ENCODE data around the gene CALU. TPM values are rescaled to one million over a fixed set of nuclear protein-coding genes. Genes with fewer than 3 reads are reported as not detected.

CALU gene
- polyA plus RNA-seq, 3 donors = 13.8 to 44.0 (median 33.2) TPM

- H3K27me3 Mint-ChIP-seq (ENCODE audit: low read depth in 3 of 3) = peaks cover 0 to 12% (median 9%) of the 10 kb centered on the region in 3 donors
Measured at GRCh38 chr7:128713794-128714193, 25.4 kb upstream of the CALU start.

GRCh38 chr7:128714701-128715495 is 24.3 kb upstream of the CALU start:
- Mint-ChIP-seq H3K36me3 (no peaks in the 10 kb centered on the region), H3K9me3 (peaks cover 0 to 5% (median 2%) of the 10 kb centered on the region in 7 donors), H3K4me1 (peaks cover 17% of the 10 kb centered on the region), H3K27ac (no peak overlapping the region), H3K4me3 (peak overlapping the region in 1 of 2 donors; percentile 53), H3K27me3 (ENCODE audit: low read depth in 3 of 3) (peaks cover 0 to 11% (median 10%) of the 10 kb centered on the region in 3 donors)
- no peaks in the 10 kb centered on the region for H4K20me1 ChIP-seq (ENCODE audit: insufficient read depth, low read length)
- H3K9me3 ChIP-seq (replicated peaks in 1 of 2; ENCODE audit: control insufficient read depth in 1 of 2, insufficient read depth in 1 of 2, low read length in 2 of 2) = peaks cover 0 to 4% of the 10 kb centered on the region in 2 donors
- intact Hi-C loops (cut with micrococcal nuclease) = no loop called here
- H3K4me1 ChIP-seq (ENCODE audit: control insufficient read depth in 1 of 2, insufficient read depth in 2 of 2, low read length in 2 of 2) = peaks cover 16 to 18% of the 10 kb centered on the region in 2 donors
- no peak overlapping the region for H3K4me3 ChIP-seq (replicated peaks in 1 of 3; ENCODE audit: low read depth in 2 of 3, low read length in 3 of 3)
- no peaks in the 10 kb centered on the region for H3K36me3 ChIP-seq (replicated peaks in 1 of 2; ENCODE audit: control insufficient read depth in 1 of 2, insufficient read depth in 2 of 2, low read length in 2 of 2)
- no peaks in the 10 kb centered on the region for H3K27me3 ChIP-seq (ENCODE audit: control insufficient read depth in 2 of 2, insufficient read depth in 2 of 2, low read length in 2 of 2)
- WGBS (ENCODE audit: insufficient coverage) = 81% methylated on average over 4 of the region's 8 CpGs
- TF ChIP-seq CTCF (IDR thresholded peaks at IDR 0.05) = no peak
- H3K27ac ChIP-seq (ENCODE audit: low read depth in 1 of 2, low read length in 2 of 2) = no peak overlapping the region
- peak overlapping the region; percentile 29 for H2AFZ ChIP-seq (ENCODE audit: insufficient read depth, low read depth, low read length, poor library complexity, severe bottlenecking)
- H3K79me2 ChIP-seq (ENCODE audit: insufficient read depth, low read length) = no peaks in the 10 kb centered on the region
- peak overlapping the region; percentile 4 for H3K9ac ChIP-seq (ENCODE audit: insufficient read depth, low read length, poor library complexity, severe bottlenecking)
- no peak for DNase-seq
- H3K4me2 ChIP-seq (replicated peaks; ENCODE audit: extremely low read depth, low read length, poor library complexity, severe bottlenecking) = no peak overlapping the region

More at GRCh38 chr7:128713794-128714193, 25.4 kb upstream of the CALU start:
- H3K36me3 Mint-ChIP-seq = no peaks in the 10 kb centered on the region
- DNase-seq = no peak
- H3K27ac ChIP-seq (ENCODE audit: low read depth in 1 of 2, low read length in 2 of 2) = no peak overlapping the region
- no peak overlapping the region for H3K4me2 ChIP-seq (replicated peaks; ENCODE audit: extremely low read depth, low read length, poor library complexity, severe bottlenecking)
- peaks cover 16 to 18% of the 10 kb centered on the region in 2 donors for H3K4me1 ChIP-seq (ENCODE audit: control insufficient read depth in 1 of 2, insufficient read depth in 2 of 2, low read length in 2 of 2)
- no peak overlapping the region for H3K27ac Mint-ChIP-seq
- peaks cover 0 to 5% (median 2%) of the 10 kb centered on the region in 7 donors for H3K9me3 Mint-ChIP-seq
- no CpG with 5 or more reads among the region's 2 CpGs for WGBS (ENCODE audit: insufficient coverage)
- no peak for TF ChIP-seq CTCF (IDR thresholded peaks at IDR 0.05)
- peaks cover 0 to 4% of the 10 kb centered on the region in 2 donors for H3K9me3 ChIP-seq (replicated peaks in 1 of 2; ENCODE audit: control insufficient read depth in 1 of 2, insufficient read depth in 1 of 2, low read length in 2 of 2)
- intact Hi-C loops (cut with micrococcal nuclease) = no loop called here
- H2AFZ ChIP-seq (ENCODE audit: insufficient read depth, low read depth, low read length, poor library complexity, severe bottlenecking) = no peak overlapping the region
- H3K36me3 ChIP-seq (replicated peaks in 1 of 2; ENCODE audit: control insufficient read depth in 1 of 2, insufficient read depth in 2 of 2, low read length in 2 of 2) = no peaks in the 10 kb centered on the region
- no peaks in the 10 kb centered on the region for H4K20me1 ChIP-seq (ENCODE audit: insufficient read depth, low read length)
- no peaks in the 10 kb centered on the region for H3K79me2 ChIP-seq (ENCODE audit: insufficient read depth, low read length)
- no peak overlapping the region for H3K4me3 Mint-ChIP-seq
- no peak overlapping the region for H3K9ac ChIP-seq (ENCODE audit: insufficient read depth, low read length, poor library complexity, severe bottlenecking)
- H3K4me1 Mint-ChIP-seq = peaks cover 17% of the 10 kb centered on the region
- H3K4me3 ChIP-seq (replicated peaks in 1 of 3; ENCODE audit: low read depth in 2 of 3, low read length in 3 of 3) = no peak overlapping the region
- H3K27me3 ChIP-seq (ENCODE audit: control insufficient read depth in 2 of 2, insufficient read depth in 2 of 2, low read length in 2 of 2) = no peaks in the 10 kb centered on the region

Data from CD14-positive monocyte (primary cell).